ENCODE data around the gene PCBP3.
A peak's percentile ranks its signal among the peaks of the same experiment; 100 is the strongest.

The PCBP3 gene

GRCh38 chr21:45824546-45825215 lies 181.2 kb downstream of the PCBP3 start:
- peak overlapping the region in 8 of 11 experiments; percentile 13 to 87 (median 68); a peak in 16 of 22 replicates for H3K4me2 ChIP-seq
- peaks cover 19 to 100% (median 89%) of the 10 kb centered on the region in 10 experiments for H3K4me1 ChIP-seq
- peak overlapping the region in 4 of 11 experiments; percentile 4 to 87 (median 54); a peak in 3 of 22 replicates for H3K27ac ChIP-seq
- TF ChIP-seq Cebpa-rat (IDR thresholded peaks at IDR 0.05) = no peak
- no peaks in the 10 kb centered on the region for H3K27me3 ChIP-seq
- no peaks in the 10 kb centered on the region for H3K9me3 ChIP-seq (replicated peaks in 1 of 11)
- peak overlapping the region in 3 of 11 experiments; percentile 21 to 34 (median 30); a peak in 4 of 22 replicates for H3K9ac ChIP-seq
- 0 out of 22 replicates have a peak, but pooled peaks cover 0 to 1% (median 0%) of the 10 kb centered on the region in 11 experiments for H3K36me3 ChIP-seq
- H3K4me3 ChIP-seq = no peak overlapping the region
- H4K20me1 ChIP-seq = peaks cover 0 to 73% (median 9%) of the 10 kb centered on the region in 11 experiments; a peak in 13 of 22 replicates

DNA sequence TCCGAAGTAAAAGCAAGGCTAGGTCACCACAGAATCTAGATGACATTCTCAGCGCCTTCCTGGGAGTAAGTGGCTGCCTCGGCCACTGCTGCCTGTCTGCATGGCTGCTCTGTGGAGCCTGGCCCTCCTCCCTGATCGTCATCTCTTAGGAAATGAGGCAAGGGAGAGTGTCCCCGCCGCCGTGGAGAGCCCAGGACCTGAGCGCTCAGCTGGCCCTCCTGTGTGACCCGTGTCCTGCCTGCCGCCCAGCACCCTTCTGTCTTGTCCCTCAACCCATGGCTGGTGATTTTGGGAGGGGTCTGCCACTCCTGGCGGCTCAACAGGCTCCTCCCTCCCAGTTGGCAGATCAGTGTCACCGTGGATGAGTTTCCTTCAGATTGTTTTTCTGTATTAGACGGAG lies 181.7 kb downstream of the PCBP3 start:
- peaks cover 14 to 100% (median 89%) of the 10 kb centered on the region in 10 experiments for H3K4me1 ChIP-seq
- peak overlapping the region in 4 of 11 experiments; percentile 14 to 87 (median 54); a peak in 4 of 22 replicates for H3K27ac ChIP-seq
- H4K20me1 ChIP-seq = peaks cover 0 to 71% (median 6%) of the 10 kb centered on the region in 11 experiments; a peak in 12 of 22 replicates
- no peak for TF ChIP-seq Cebpa-rat (IDR thresholded peaks at IDR 0.05)
- H3K9ac ChIP-seq = peak overlapping the region in 3 of 11 experiments; percentile 21 to 34 (median 30); a peak in 2 of 22 replicates
- peaks cover 0 to 7% (median 0%) of the 10 kb centered on the region in 11 experiments; a peak in 1 of 22 replicates for H3K36me3 ChIP-seq
- H3K9me3 ChIP-seq (replicated peaks in 1 of 11) = no peaks in the 10 kb centered on the region
- no peaks in the 10 kb centered on the region for H3K27me3 ChIP-seq
- H3K4me2 ChIP-seq = peak overlapping the region in 8 of 11 experiments; percentile 13 to 87 (median 68); a peak in 15 of 22 replicates
- H3K4me3 ChIP-seq = no peak overlapping the region

GRCh38 chr21:45826676-45827301 lies 183.3 kb downstream of the PCBP3 start:
- Histone ChIP-seq H3K9me3 (replicated peaks in 1 of 11) (peaks cover 3 to 11% (median 5%) of the 10 kb centered on the region in 11 experiments), H3K4me3 (0 out of 20 replicates have a peak overlapping the region, but pooled peaks of 1 of the 10 experiments have one; percentile 8), H3K4me2 (peak overlapping the region; percentile 54 to 87 (median 73)), H3K4me1 (peaks cover 11 to 97% (median 85%) of the 10 kb centered on the region in 10 experiments), H3K27ac (peak overlapping the region in 9 of 11 experiments; percentile 30 to 87 (median 66); a peak in 17 of 22 replicates), H3K9ac (peak overlapping the region in 7 of 11 experiments; percentile 11 to 71 (median 37); a peak in 11 of 22 replicates), H3K36me3 (peaks cover 0 to 18% (median 3%) of the 10 kb centered on the region in 11 experiments; a peak in 10 of 22 replicates), H4K20me1 (peaks cover 0 to 56% (median 0%) of the 10 kb centered on the region in 11 experiments; a peak in 5 of 22 replicates), H3K27me3 (no peaks in the 10 kb centered on the region)
- TF ChIP-seq Cebpa-rat (IDR thresholded peaks at IDR 0.05) = no peak

- peak overlapping the region in 9 of 11 experiments; percentile 30 to 87 (median 66); a peak in 17 of 22 replicates for H3K27ac ChIP-seq
- peak overlapping the region; percentile 54 to 87 (median 73) for H3K4me2 ChIP-seq
- H3K9ac ChIP-seq = peak overlapping the region in 9 of 11 experiments; percentile 22 to 73 (median 37); a peak in 15 of 22 replicates
- peaks cover 0 to 23% (median 8%) of the 10 kb centered on the region in 11 experiments; a peak in 11 of 22 replicates for H3K36me3 ChIP-seq
- peak in 4 of 11 experiments; percentile 55 to 95 (median 82); a peak in 8 of 22 replicates for TF ChIP-seq Cebpa-rat (IDR thresholded peaks at IDR 0.05)
- peaks cover 0 to 51% (median 0%) of the 10 kb centered on the region in 11 experiments; a peak in 4 of 22 replicates for H4K20me1 ChIP-seq
- peaks cover 11 to 97% (median 84%) of the 10 kb centered on the region in 10 experiments for H3K4me1 ChIP-seq
- H3K27me3 ChIP-seq = no peaks in the 10 kb centered on the region
- 0 out of 20 replicates have a peak overlapping the region, but pooled peaks of 1 of the 10 experiments have one; percentile 8 for H3K4me3 ChIP-seq
- peaks cover 8 to 16% (median 10%) of the 10 kb centered on the region in 11 experiments for H3K9me3 ChIP-seq (replicated peaks in 1 of 11)
These were observed 183.8 kb downstream of the PCBP3 start for GRCh38 chr21:45827302-45827692.

DNA sequence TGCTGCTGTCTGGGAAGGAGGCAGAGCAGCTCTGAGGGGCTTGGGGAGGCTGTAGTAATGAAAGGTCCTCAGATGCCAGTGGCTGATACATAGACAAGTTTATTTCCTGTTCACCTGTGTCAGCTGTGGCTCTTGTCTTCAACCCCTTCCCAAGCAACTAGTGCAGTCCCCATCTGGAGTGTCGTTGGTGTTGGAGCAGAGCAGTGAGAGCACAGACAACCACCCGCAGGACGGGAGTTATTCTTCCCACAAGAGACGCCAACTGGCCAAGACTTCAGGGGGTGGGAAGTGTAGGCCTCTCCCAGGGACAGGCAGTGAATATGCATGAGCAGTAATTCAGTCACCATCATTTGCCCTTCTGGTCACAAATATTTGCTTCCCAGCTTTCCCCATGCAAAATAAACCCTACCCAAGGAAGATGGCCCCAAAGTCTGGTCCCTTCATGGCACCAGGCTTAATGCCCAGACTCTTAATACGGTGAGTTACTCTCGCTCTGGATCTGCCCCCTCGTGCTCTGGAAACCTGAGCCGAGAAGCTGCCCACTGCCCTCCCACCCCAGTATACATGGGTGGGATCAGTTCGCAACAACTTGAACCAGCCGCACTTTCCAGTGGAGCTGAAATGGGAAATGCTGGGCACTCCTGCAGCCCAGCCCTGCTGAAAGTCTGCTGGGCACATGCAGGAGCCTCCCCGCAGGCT lies 184.5 kb downstream of the PCBP3 start:
- Histone ChIP-seq H4K20me1 (peaks cover 0 to 45% (median 0%) of the 10 kb centered on the region in 11 experiments; a peak in 4 of 22 replicates), H3K4me1 (peaks cover 11 to 94% (median 80%) of the 10 kb centered on the region in 10 experiments), H3K27ac (peak overlapping the region in 9 of 11 experiments; percentile 30 to 87 (median 66); a peak in 17 of 22 replicates), H3K4me2 (peak overlapping the region; percentile 54 to 87 (median 73)), H3K27me3 (no peaks in the 10 kb centered on the region), H3K36me3 (peaks cover 0 to 27% (median 13%) of the 10 kb centered on the region in 11 experiments; a peak in 13 of 22 replicates), H3K4me3 (no peak overlapping the region), H3K9me3 (replicated peaks in 1 of 11) (peaks cover 16 to 24% (median 18%) of the 10 kb centered on the region in 11 experiments), H3K9ac (peak overlapping the region in 9 of 11 experiments; percentile 22 to 73 (median 37); a peak in 14 of 22 replicates)
- no peak for TF ChIP-seq Cebpa-rat (IDR thresholded peaks at IDR 0.05)

DNA sequence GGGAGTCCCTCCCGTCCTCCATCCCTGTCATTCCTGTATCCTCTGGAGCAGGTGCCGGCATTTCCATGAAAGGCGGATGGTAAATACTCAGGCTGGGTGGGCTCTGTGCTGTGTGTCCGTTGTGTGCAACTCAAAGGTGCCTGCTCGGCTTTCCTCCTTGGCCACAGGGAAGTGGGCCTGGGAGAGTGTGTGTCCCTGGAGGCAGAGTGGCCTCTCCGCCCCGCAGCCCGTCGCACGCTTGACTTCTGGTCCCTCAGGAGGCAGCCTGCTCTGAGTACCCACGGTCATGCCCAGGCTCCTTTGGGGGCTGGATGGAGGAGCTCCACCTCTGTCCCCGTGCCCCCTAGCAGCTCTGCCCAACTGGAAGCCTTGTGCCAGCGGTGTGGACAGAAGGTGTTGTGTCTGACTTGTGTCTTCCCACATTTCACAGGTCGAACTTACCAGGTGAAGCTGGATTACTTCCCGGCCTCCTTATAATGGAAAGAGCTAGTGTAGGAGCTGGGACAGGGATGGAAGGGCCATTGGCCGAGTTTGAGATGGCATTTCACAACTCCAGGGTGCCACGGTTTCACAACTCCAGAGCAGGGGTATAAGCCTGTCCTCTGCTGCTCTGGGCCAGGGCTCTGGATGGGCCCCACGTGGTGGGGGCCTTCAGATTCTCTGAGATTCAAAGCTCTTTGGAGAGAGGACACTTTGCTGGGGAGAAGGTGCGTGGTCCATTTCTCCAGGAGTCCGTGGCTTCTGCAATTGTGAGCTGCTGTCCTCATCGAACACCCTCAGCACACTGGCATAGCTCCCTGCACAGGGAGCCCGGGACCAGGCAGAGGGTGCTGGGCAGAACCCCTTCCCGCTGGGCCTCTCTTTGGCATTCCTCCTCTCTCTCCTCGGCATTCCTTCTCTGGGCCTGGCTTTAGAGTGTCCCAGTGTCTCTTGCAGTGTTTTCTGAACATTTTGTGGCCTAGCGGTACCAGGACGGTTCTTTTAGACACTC lies 185.3 kb downstream of the PCBP3 start:
- Histone ChIP-seq H4K20me1 (peaks cover 0 to 47% (median 0%) of the 10 kb centered on the region in 11 experiments; a peak in 4 of 22 replicates), H3K9me3 (replicated peaks in 1 of 11) (peaks cover 17 to 32% (median 26%) of the 10 kb centered on the region in 11 experiments), H3K4me2 (peak overlapping the region; percentile 6 to 87 (median 73); a peak in 18 of 22 replicates), H3K4me1 (peaks cover 11 to 95% (median 82%) of the 10 kb centered on the region in 10 experiments), H3K4me3 (no peak overlapping the region), H3K36me3 (peaks cover 0 to 34% (median 15%) of the 10 kb centered on the region in 11 experiments; a peak in 13 of 22 replicates), H3K27me3 (no peaks in the 10 kb centered on the region), H3K27ac (peak overlapping the region in 7 of 11 experiments; percentile 27 to 87 (median 81); a peak in 12 of 22 replicates), H3K9ac (peak overlapping the region in 5 of 11 experiments; percentile 8 to 73 (median 47); a peak in 7 of 22 replicates)
- TF ChIP-seq Cebpa-rat (IDR thresholded peaks at IDR 0.05) = no peak

- peaks cover 0 to 48% (median 0%) of the 10 kb centered on the region in 11 experiments; a peak in 4 of 22 replicates for H4K20me1 ChIP-seq
- H3K27me3 ChIP-seq = no peaks in the 10 kb centered on the region
- no peak overlapping the region for H3K4me3 ChIP-seq
- peaks cover 0 to 34% (median 15%) of the 10 kb centered on the region in 11 experiments; a peak in 13 of 22 replicates for H3K36me3 ChIP-seq
- H3K27ac ChIP-seq = peak overlapping the region in 5 of 11 experiments; percentile 66 to 87 (median 83); a peak in 9 of 22 replicates
- peaks cover 17 to 37% (median 26%) of the 10 kb centered on the region in 11 experiments for H3K9me3 ChIP-seq (replicated peaks in 1 of 11)
- peaks cover 11 to 95% (median 79%) of the 10 kb centered on the region in 10 experiments for H3K4me1 ChIP-seq
- peak overlapping the region in 3 of 11 experiments; percentile 43 to 73 (median 47); a peak in 4 of 22 replicates for H3K9ac ChIP-seq
- peak overlapping the region in 8 of 11 experiments; percentile 63 to 87 (median 78); a peak in 16 of 22 replicates for H3K4me2 ChIP-seq
- TF ChIP-seq Cebpa-rat (IDR thresholded peaks at IDR 0.05) = no peak
These were observed 186.1 kb downstream of the PCBP3 start for GRCh38 chr21:45829668-45830067.
